ENCODE measurements around the gene MBTPS2. TPM values are rescaled to one million over a fixed set of nuclear protein-coding genes. Genes with fewer than 3 reads are reported as not detected.

The MBTPS2 gene
- total RNA-seq, 1 donor from 2014 or later, result 15.0 TPM

GRCh38 chrX:21905953-21906352 lies 66.5 kb downstream of the MBTPS2 start:
- no peak for DNase-seq (ENCODE audit: low read depth, low spot score)
- H3K27ac Mint-ChIP-seq (ENCODE audit: unreplicated experiment), result peak overlapping the region; percentile 33

GRCh38 chrX:21907260-21907659 lies 67.8 kb downstream of the MBTPS2 start:
- Mint-ChIP-seq H3K4me1 (peaks cover 48% of the 10 kb centered on the region), H3K36me3 (ENCODE audit: low read depth) (no peaks in the 10 kb centered on the region)

More at GRCh38 chrX:21905953-21906352, 66.5 kb downstream of the MBTPS2 start:
- TF ChIP-seq CTCF (conservative IDR thresholded peaks at IDR 0.05), result no peak
- peaks cover 48% of the 10 kb centered on the region for H3K4me1 Mint-ChIP-seq
- H3K9me3 Mint-ChIP-seq, result no peaks in the 10 kb centered on the region
- no peaks in the 10 kb centered on the region for H3K36me3 Mint-ChIP-seq (ENCODE audit: low read depth)
- no peaks in the 10 kb centered on the region for H3K27me3 Mint-ChIP-seq (ENCODE audit: low read depth)
- peak overlapping the region; percentile 55 for H3K4me3 Mint-ChIP-seq

GRCh38 chrX:21911481-21911880 lies 72.1 kb downstream of the MBTPS2 start:
- no peak overlapping the region for H3K4me3 Mint-ChIP-seq
- peaks cover 26% of the 10 kb centered on the region for H3K4me1 Mint-ChIP-seq
- peaks cover 3% of the 10 kb centered on the region for H3K36me3 Mint-ChIP-seq (ENCODE audit: low read depth)
- no peak for DNase-seq (ENCODE audit: low read depth, low spot score)
- no peak for TF ChIP-seq CTCF (conservative IDR thresholded peaks at IDR 0.05)
- H3K27ac Mint-ChIP-seq (ENCODE audit: unreplicated experiment), result no peak overlapping the region
- H3K9me3 Mint-ChIP-seq, result no peaks in the 10 kb centered on the region
- no peaks in the 10 kb centered on the region for H3K27me3 Mint-ChIP-seq (ENCODE audit: low read depth)

More at GRCh38 chrX:21907260-21907659, 67.8 kb downstream of the MBTPS2 start:
- Mint-ChIP-seq H3K9me3 (no peaks in the 10 kb centered on the region), H3K27ac (ENCODE audit: unreplicated experiment) (peak overlapping the region; percentile 64), H3K27me3 (ENCODE audit: low read depth) (no peaks in the 10 kb centered on the region), H3K4me3 (no peak overlapping the region)
- DNase-seq (ENCODE audit: low read depth, low spot score), result no peak
- no peak for TF ChIP-seq CTCF (conservative IDR thresholded peaks at IDR 0.05)

GRCh38 chrX:21912220-21912619 lies 72.8 kb downstream of the MBTPS2 start:
- Mint-ChIP-seq H3K27me3 (ENCODE audit: low read depth) (no peaks in the 10 kb centered on the region), H3K9me3 (no peaks in the 10 kb centered on the region), H3K4me3 (no peak overlapping the region), H3K4me1 (peaks cover 20% of the 10 kb centered on the region), H3K27ac (ENCODE audit: unreplicated experiment) (no peak overlapping the region), H3K36me3 (ENCODE audit: low read depth) (peaks cover 3% of the 10 kb centered on the region)
- no peak for TF ChIP-seq CTCF (conservative IDR thresholded peaks at IDR 0.05)
- no peak for DNase-seq (ENCODE audit: low read depth, low spot score)

GRCh38 chrX:21912989-21913388 lies 73.6 kb downstream of the MBTPS2 start:
- Mint-ChIP-seq H3K36me3 (ENCODE audit: low read depth) (peaks cover 6% of the 10 kb centered on the region), H3K27ac (ENCODE audit: unreplicated experiment) (peak overlapping the region; percentile 47), H3K4me3 (no peak overlapping the region), H3K9me3 (peaks cover 3% of the 10 kb centered on the region), H3K4me1 (peaks cover 13% of the 10 kb centered on the region), H3K27me3 (ENCODE audit: low read depth) (no peaks in the 10 kb centered on the region)
- no peak for TF ChIP-seq CTCF (conservative IDR thresholded peaks at IDR 0.05)
- no peak for DNase-seq (ENCODE audit: low read depth, low spot score)

GRCh38 chrX:21926116-21926515 lies 86.7 kb downstream of the MBTPS2 start:
- Mint-ChIP-seq H3K27me3 (ENCODE audit: low read depth) (no peaks in the 10 kb centered on the region), H3K36me3 (ENCODE audit: low read depth) (no peaks in the 10 kb centered on the region), H3K4me3 (no peak overlapping the region), H3K9me3 (peaks cover 2% of the 10 kb centered on the region), H3K4me1 (peaks cover 42% of the 10 kb centered on the region), H3K27ac (ENCODE audit: unreplicated experiment) (peak overlapping the region; percentile 81)
- DNase-seq (ENCODE audit: low read depth, low spot score), result no peak
- no peak for TF ChIP-seq CTCF (conservative IDR thresholded peaks at IDR 0.05)
